HL-60 (cell line): Measurements from ENCODE around the gene U2AF2.
A peak's percentile ranks its signal among the peaks of the same experiment; 100 is the strongest.

Experiments
- DNase-seq, 2 experiments: peaks; one replicate each; pipeline ENCODE4 v3.0.0-alpha.2; 2010 to 2020; ENCODE audit warnings: low read depth in 1 of 2, low spot score in 1 of 2
- H3K27ac ChIP-seq: fragments of 250-450 bp; sonication (Bioruptor Pico); replicated peaks from 2 replicates; pipeline ENCODE4 v1.5.1; 2020; ENCODE audit warnings: mild to moderate bottlenecking, moderate library complexity
- H3K27me3 ChIP-seq: fragments of 250-450 bp; sonication (Bioruptor Pico); 2 replicates; pipeline ENCODE4 v1.5.1; 2021; ENCODE audit warnings: mild to moderate bottlenecking, moderate library complexity; ENCODE audit not compliant: insufficient read depth, poor library complexity, severe bottlenecking
- H3K4me3 ChIP-seq: replicated peaks from 2 replicates; pipeline ENCODE4 v1.5.1; 2011; ENCODE audit warnings: mild to moderate bottlenecking, control low read depth, low read length; ENCODE audit not compliant: insufficient read depth
- GABPA ChIP-seq: IDR thresholded peaks from 2 replicates; pipeline ENCODE4 v1.6.1; 2012; ENCODE audit warnings: low read depth
- POLR2AphosphoS5 ChIP-seq: IDR thresholded peaks from 2 replicates; pipeline ENCODE4 v1.6.1; 2012; ENCODE audit warnings: low read depth
- SPI1 ChIP-seq: IDR thresholded peaks from 2 replicates; pipeline ENCODE4 v1.6.1; 2012; ENCODE audit warnings: low read depth, mild to moderate bottlenecking, borderline replicate concordance
- TF ChIP-seq, protein P1 (sequence below): IDR thresholded peaks from one replicate; pipeline ENCODE4 v1.5.1; 2011; ENCODE audit warnings: low read length, control low read depth, inconsistent platforms; ENCODE audit not compliant: insufficient read depth
- TF ChIP-seq, protein P2 (sequence below): IDR thresholded peaks from 2 replicates; pipeline ENCODE4 v1.6.1; 2012; ENCODE audit warnings: low read depth; ENCODE audit not compliant: insufficient replicate concordance

The U2AF2 gene

DNA sequence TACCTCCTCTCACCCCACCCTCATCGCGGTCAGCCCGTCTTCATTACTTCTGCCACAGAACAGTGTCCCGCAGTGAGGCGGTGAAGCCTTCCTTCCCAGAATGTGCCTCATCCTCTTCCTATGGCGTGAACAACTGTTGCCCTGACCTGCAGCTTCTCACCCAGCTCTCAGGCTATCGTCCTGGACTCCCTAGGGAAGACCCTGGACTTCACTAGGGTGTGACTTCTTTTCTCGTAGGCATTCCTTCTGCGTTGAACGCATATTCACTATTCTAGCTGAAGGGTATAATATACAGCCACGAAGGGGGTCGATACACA, 48.4 kb upstream of the U2AF2 start:
- TF ChIP-seq GABPA (no peak), POLR2AphosphoS5 (no peak), SPI1 (no peak)
- TF ChIP-seq, protein P1, sequence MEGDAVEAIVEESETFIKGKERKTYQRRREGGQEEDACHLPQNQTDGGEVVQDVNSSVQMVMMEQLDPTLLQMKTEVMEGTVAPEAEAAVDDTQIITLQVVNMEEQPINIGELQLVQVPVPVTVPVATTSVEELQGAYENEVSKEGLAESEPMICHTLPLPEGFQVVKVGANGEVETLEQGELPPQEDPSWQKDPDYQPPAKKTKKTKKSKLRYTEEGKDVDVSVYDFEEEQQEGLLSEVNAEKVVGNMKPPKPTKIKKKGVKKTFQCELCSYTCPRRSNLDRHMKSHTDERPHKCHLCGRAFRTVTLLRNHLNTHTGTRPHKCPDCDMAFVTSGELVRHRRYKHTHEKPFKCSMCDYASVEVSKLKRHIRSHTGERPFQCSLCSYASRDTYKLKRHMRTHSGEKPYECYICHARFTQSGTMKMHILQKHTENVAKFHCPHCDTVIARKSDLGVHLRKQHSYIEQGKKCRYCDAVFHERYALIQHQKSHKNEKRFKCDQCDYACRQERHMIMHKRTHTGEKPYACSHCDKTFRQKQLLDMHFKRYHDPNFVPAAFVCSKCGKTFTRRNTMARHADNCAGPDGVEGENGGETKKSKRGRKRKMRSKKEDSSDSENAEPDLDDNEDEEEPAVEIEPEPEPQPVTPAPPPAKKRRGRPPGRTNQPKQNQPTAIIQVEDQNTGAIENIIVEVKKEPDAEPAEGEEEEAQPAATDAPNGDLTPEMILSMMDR = no peak
- TF ChIP-seq, protein P2, sequence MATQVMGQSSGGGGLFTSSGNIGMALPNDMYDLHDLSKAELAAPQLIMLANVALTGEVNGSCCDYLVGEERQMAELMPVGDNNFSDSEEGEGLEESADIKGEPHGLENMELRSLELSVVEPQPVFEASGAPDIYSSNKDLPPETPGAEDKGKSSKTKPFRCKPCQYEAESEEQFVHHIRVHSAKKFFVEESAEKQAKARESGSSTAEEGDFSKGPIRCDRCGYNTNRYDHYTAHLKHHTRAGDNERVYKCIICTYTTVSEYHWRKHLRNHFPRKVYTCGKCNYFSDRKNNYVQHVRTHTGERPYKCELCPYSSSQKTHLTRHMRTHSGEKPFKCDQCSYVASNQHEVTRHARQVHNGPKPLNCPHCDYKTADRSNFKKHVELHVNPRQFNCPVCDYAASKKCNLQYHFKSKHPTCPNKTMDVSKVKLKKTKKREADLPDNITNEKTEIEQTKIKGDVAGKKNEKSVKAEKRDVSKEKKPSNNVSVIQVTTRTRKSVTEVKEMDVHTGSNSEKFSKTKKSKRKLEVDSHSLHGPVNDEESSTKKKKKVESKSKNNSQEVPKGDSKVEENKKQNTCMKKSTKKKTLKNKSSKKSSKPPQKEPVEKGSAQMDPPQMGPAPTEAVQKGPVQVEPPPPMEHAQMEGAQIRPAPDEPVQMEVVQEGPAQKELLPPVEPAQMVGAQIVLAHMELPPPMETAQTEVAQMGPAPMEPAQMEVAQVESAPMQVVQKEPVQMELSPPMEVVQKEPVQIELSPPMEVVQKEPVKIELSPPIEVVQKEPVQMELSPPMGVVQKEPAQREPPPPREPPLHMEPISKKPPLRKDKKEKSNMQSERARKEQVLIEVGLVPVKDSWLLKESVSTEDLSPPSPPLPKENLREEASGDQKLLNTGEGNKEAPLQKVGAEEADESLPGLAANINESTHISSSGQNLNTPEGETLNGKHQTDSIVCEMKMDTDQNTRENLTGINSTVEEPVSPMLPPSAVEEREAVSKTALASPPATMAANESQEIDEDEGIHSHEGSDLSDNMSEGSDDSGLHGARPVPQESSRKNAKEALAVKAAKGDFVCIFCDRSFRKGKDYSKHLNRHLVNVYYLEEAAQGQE = no peak
- H3K27ac ChIP-seq = peak overlapping the region; percentile 87
- no peak for DNase-seq
- peak overlapping the region; percentile 88 for H3K4me3 ChIP-seq
- no peaks in the 10 kb centered on the region for H3K27me3 ChIP-seq

DNA sequence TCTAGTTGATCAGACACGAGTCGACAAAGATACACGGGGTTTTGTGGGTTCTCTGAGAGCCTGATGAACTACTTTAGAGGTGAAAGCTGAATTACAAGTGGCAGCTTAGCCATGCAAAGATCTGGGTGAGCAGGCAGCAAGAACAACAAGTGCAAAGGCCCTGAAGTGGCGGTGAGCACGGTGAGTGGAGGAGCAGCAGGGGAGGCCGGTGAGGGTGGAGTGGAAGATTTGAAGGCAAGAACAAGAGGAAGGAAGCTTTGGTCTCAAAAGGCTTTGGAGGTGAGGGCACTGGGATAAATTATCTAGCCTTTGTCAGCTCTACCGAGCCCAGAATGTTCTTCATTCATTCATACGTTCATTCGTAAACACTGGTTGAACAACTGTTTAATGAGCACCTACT, 48.0 kb upstream of the U2AF2 start:
- H3K27me3 ChIP-seq = no peaks in the 10 kb centered on the region
- peak overlapping the region; percentile 87 for H3K27ac ChIP-seq
- H3K4me3 ChIP-seq = peak overlapping the region; percentile 88
- no peak for DNase-seq
- TF ChIP-seq, protein P2 = no peak
- no peak for TF ChIP-seq SPI1
- TF ChIP-seq POLR2AphosphoS5 = no peak
- no peak for TF ChIP-seq GABPA
- TF ChIP-seq, protein P1 = no peak

DNA sequence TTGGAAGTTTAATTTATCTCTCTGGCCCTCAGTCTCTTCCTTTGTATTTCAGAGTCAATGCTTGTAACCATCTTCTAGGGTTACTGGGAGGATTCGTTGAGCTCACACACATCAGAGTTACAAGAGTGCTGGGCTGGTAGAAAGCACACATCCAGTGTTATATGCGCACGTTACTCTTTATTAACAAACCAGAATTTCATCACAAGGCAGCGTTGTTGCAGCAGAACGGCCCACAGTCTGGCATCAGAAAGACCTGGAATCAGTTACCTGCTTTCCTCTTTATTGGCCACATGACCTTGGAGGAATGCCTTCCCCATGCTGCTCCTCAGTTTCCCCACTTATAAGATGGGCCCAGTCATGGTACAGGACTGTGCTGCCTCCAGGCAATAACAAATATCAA, 45.5 kb upstream of the U2AF2 start:
- peak in 1 of 2 experiments; percentile 57 for DNase-seq
- TF ChIP-seq, protein P1 = no peak
- TF ChIP-seq, protein P2 = no peak
- TF ChIP-seq GABPA (no peak), POLR2AphosphoS5 (no peak), SPI1 (no peak)
- H3K27ac ChIP-seq = peak overlapping the region; percentile 45

More for the DNA sequence above, 45.5 kb upstream of the U2AF2 start:
- H3K27me3 ChIP-seq = no peaks in the 10 kb centered on the region
- no peak overlapping the region for H3K4me3 ChIP-seq
